Eye (tissue), 1 donor: ENCODE data around the gene DYNC1I1.

Source experiments
- DNase-seq: peaks from one replicate; pipeline ENCODE4 v3.0.0-alpha.2; 2015

The DYNC1I1 gene

DNA sequence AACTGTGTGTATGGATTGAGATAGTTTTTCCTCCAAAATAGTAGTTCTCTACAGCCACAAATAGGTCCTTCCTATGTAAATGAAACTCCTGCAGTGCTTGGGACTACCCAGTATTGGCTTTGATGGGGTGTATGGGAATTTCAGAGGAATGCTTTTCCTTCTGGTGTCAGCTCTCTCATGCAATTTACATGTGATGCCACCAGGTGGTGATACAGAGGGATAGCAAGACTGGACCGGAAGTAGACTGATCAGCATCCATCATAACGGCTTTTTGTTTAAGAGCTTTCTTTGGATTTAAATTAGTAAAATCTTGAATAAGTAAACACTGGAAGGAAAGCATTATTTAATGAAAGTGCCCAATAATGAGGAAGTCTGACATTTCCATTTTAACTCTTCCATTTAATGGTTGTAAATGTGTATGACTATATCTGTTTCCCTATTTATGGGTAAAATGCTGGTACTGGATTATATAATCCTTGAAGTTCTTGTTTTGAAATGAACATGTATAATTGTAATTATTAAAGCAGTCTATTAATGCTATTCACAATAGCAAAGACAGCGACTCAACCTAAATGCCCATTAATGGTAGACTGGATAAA, 22.7 kb downstream of the DYNC1I1 start:
- no peak for DNase-seq

DNA sequence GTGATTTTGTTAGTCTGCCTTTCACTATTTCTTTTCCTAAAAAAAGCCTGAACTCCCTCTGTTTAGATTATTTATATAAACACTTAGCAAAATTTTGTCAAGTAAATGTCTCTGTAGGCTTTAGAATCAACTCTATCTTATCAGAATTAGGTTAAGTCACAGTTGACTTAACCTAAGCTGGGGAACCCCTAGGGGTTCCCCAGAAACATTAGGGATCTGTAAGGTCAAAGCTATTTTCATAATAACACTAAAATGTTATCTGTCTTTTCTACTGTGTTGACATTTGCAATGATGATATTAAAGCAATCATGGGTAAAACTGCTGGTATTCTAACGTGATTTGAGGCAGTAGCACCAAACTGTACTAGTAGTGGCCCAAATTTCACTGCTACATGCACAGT, 24.3 kb downstream of the DYNC1I1 start:
- DNase-seq: no peak

DNA sequence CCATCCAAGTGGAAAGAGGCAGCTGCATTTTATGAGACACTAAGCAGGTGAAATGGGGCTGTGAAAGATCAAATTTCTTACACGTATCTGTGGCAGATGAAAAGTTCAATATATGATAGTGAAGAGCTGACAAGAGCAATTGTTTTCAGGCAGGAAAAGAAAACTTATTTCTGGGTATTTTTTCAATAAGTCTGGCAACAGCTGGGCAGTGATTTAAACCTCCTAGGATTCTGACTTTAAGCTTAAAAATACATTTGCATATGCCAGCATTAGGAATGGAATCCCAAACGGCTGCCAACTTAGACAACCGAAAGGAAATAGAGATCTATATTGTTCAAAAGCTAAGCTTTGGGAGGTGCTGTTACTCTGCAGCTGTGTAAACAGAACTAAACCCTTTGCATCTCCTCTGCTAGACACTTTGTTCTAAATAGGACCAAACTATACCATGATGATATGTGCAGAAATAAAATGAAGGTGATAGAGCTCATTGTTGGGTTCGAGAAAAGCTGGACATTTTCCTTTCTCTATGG, 26.1 kb downstream of the DYNC1I1 start:
- DNase-seq: peak; percentile 56

- DNase-seq: no peak
Observed at GRCh38 chr7:95800787-95801186, 28.4 kb downstream of the DYNC1I1 start.

GRCh38 chr7:95802270-95802669, 29.9 kb downstream of the DYNC1I1 start:
- DNase-seq: no peak

- DNase-seq: no peak
Observed at GRCh38 chr7:95804052-95804451, 31.7 kb downstream of the DYNC1I1 start.

DNA sequence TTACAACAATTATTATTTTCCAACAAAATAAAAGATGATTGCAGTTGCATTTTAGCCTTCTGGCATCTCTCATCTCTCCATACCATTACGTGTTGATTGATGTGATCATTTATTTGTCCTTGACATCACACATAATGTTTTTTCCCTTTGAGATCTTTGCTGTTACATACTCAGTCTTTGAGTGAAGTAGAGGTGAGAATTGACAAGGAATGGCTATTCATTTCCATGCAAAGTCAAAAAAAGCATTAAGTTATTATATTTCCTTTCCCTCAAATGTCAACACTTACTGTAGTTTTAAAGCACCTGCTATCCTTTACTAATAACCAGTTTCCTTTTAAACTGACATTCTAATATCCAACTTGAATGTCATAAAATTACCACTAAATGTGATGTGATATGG, 33.6 kb downstream of the DYNC1I1 start:
- DNase-seq: no peak

GRCh38 chr7:95808396-95808795, 36.0 kb downstream of the DYNC1I1 start:
- DNase-seq: no peak

DNA sequence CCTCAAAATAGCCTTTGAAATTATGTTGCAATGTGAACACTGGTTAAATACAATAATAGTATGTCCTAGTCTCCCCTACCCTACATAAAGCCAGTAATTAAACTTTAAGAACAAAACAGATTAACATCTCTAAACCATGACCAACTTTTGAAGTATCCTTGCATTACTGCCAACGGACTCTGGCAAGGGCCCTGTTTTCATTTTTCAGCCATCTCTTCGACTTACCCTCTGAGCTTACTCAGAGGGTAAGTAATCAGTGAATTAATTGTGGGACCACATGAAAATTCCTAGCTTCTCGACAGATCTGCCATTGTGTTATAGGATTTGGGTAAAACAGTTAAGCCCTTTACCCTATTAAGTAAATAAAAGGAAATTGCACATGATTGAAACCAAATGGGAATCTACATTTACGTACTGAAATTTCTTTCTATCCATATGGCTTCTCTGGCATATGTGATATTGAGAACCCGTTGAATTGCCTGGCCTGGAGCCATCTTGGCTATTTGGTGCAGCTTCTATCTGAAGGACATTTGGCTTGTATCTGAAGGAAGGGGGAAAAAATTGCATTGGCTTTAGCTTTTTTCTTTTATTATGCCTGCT, 39.6 kb downstream of the DYNC1I1 start:
- peak; percentile 60 for DNase-seq

- peak; percentile 57 for DNase-seq
Observed at GRCh38 chr7:95814721-95815120, 42.4 kb downstream of the DYNC1I1 start.

GRCh38 chr7:95817866-95818640, 45.7 kb downstream of the DYNC1I1 start:
- DNase-seq: no peak

- DNase-seq: no peak
Observed at GRCh38 chr7:95820778-95821177, 48.4 kb downstream of the DYNC1I1 start.

DNA sequence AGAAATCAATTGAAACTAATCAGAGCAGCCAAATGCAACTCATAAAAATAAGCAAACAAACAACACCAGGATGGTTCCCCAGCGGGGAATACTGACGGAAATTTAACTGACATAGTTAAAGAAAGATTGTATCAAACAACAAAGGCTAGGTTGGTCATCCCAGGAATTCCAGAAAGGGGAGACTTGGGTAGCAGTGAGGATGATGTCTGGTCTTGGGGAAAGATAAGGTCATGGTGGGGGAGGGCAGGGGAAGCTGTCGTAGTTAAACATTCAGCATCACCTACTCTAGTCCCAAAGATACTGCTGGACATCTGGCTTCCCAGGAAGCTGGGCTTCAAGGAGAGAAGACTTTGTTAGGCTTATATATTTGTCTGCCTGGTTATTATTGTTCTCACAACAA, 50.4 kb downstream of the DYNC1I1 start:
- no peak for DNase-seq

DNA sequence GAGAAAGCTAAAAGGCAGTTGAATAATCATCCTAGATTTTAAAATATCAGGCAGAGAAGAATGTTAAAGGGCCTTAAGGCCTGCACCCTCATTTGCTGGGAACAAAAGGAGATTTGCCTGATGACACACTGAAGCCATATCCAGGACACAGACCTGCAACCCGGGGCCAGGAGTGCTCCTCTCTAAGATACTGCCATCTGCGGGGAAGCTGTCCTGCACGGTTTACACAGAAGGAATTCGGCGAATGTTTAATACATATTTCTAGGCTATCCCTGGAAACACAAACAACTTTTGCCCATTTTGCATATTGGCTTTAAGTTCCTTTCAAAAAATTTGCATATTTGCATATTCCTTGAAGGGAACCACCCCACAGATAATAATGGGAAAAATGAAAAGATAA, 52.3 kb downstream of the DYNC1I1 start:
- DNase-seq: no peak

DNA sequence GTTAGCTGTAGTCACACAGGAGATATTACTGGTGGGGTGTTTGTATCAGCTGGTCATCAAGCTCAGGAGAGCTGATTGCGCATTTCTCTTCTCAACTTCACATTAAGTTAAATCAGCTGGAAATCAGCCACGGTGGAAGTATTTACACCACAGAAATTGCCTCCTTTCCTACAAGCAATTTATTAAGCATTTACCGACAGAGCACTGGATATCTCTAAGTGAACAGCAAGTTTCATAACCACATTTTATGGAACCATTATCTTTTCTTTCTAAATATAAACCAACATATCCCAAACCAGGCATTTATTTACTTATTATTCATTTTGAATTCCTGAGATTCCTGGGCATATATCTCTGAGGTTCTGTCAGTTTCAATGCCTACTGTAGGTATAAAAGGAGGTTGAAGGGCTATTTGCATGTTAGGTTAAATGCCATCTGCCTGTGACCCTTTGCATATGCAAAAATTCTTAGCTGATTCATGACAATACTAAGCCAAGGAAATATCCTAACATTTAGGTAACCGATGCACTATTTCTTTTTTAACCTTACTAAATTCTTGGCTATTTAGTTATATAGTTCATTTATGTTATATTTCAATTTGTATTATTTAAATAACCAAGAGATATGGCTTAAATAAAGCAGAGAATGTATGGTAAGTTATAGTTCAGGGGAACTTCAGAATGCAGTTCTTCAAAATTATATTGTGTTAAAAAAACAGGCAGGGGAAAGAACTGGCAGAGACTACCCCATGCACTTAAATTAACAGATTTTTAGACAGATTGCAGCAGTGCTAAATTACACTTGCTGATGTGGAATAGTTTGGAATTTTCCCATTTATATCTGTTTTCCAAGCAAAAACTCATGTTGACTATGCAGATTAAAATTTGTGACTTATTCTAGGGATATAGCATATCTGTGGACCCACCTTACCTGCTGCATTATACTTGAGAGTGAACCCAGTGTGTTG, 56.8 kb downstream of the DYNC1I1 start:
- no peak for DNase-seq

- DNase-seq: peak; percentile 17
Observed at GRCh38 chr7:95840953-95841950, 68.9 kb downstream of the DYNC1I1 start.

- no peak for DNase-seq
Observed at GRCh38 chr7:95843286-95843685, 70.9 kb downstream of the DYNC1I1 start.

- no peak for DNase-seq
Observed at GRCh38 chr7:95845007-95845406, 72.7 kb downstream of the DYNC1I1 start.

DNA sequence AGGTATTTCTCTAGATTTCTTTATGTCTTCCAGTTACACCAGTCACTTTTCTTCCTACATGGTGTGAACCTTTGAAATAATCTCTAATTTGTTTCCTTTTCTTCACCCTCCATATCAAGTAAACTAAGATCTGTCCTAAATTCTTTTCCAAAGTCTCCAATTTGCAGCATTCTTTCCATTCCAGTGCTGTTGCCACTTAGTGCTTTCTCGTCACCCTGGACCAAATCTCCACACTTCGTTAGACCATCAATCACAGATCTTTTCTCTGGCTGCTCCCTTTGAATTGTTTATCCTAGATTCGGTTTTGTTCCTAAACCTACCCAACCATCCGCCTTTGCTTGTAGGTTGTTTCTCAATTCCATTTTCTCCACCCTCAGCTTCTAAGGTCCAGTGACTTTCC, 74.7 kb downstream of the DYNC1I1 start:
- no peak for DNase-seq

GRCh38 chr7:95859429-95859828, 87.1 kb downstream of the DYNC1I1 start:
- DNase-seq: no peak

- no peak for DNase-seq
Observed at GRCh38 chr7:95861041-95861440, 88.7 kb downstream of the DYNC1I1 start.

DNA sequence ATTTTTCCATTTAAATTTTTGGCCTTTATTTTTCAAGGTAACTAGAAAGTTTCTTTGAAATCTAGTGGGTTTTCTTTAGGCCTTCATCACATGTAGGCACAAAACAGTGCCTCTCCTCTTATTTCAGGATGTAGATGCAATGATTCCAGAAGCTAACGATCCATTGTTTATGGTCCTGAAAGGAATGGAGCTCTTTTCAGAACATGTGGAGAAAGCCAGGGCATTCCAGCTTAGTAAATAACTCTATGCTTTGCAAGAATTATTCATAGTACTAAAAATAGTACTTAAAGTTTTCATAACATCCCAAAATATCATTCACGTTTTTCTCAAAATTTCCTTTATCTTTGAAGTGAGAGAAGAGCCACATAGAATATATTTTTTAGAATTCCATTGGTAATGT, 91.3 kb downstream of the DYNC1I1 start:
- no peak for DNase-seq
